ENCODE results near the gene IRF2BP2. TPM values are rescaled to one million over a fixed set of nuclear protein-coding genes. Genes with fewer than 3 reads are reported as not detected.
A peak's percentile ranks its signal among the peaks of the same experiment; 100 is the strongest.

The IRF2BP2 gene
- total and polyA plus RNA-seq, 2 of the 13 experiments (the other 11 are each of a cell fraction or from before 2014, with no cell fraction given): 140 to 147 TPM

- no peak for TF ChIP-seq ZNF280D (CRISPR knock-in tag; IDR thresholded peaks at IDR 0.05)
- no peak for TF ChIP-seq ZHX1 (CRISPR knock-in tag; IDR thresholded peaks at IDR 0.05; ENCODE audit: low read depth)
- no peak for TF ChIP-seq ZFY (CRISPR knock-in tag; IDR thresholded peaks at IDR 0.05)
- no peak for TF ChIP-seq ADNP (CRISPR knock-in tag; IDR thresholded peaks at IDR 0.05)
- TF ChIP-seq YEATS4 (CRISPR knock-in tag; IDR thresholded peaks at IDR 0.05; ENCODE audit: borderline replicate concordance): no peak
- no peak for TF ChIP-seq ZNF318 (CRISPR knock-in tag; IDR thresholded peaks at IDR 0.05)
- TF ChIP-seq KLF12 (CRISPR knock-in tag; IDR thresholded peaks at IDR 0.05; ENCODE audit: borderline replicate concordance): no peak
- 0 out of 2 replicates have a peak, but pooled peaks have one; percentile 32 for TF ChIP-seq ZNF775 (CRISPR knock-in tag; IDR thresholded peaks at IDR 0.05; ENCODE audit: borderline replicate concordance)
- no peak for TF ChIP-seq ZNF460 (CRISPR knock-in tag; IDR thresholded peaks at IDR 0.05; ENCODE audit: borderline replicate concordance)
- no peak for TF ChIP-seq ZNF501 (CRISPR knock-in tag; IDR thresholded peaks at IDR 0.05)
- TF ChIP-seq SP140L (CRISPR knock-in tag; IDR thresholded peaks at IDR 0.05; ENCODE audit: borderline replicate concordance): no peak
- TF ChIP-seq IRF1 (CRISPR knock-in tag; IDR thresholded peaks at IDR 0.05; ENCODE audit: low read depth): no peak
Measured at GRCh38 chr1:234603221-234604204, 6.5 kb downstream of the IRF2BP2 start (continued).

All from HepG2 (cell line).